SKM-1 (cell line): ENCODE data around the gene TRIM63.

Source experiments
- DNase-seq: peaks from one replicate; lab custom pipeline; 2025; ENCODE audit not compliant: unreplicated experiment; lab: John Stamatoyannopoulos, UW

The TRIM63 gene

GRCh38 chr1:26058052-26058595 is 9.3 kb downstream of the TRIM63 start:
- no peak for DNase-seq

- no peak for DNase-seq
Measured at GRCh38 chr1:26057189-26057588, 10.2 kb downstream of the TRIM63 start.

- DNase-seq = no peak
Measured at GRCh38 chr1:26055041-26055440, 12.4 kb downstream of the TRIM63 start.

- peak; percentile 23 for DNase-seq
Measured at GRCh38 chr1:26053718-26054560, 13.5 kb downstream of the TRIM63 start.

GRCh38 chr1:26050248-26050640 is 17.2 kb downstream of the TRIM63 start:
- DNase-seq = no peak

GRCh38 chr1:26049531-26050247 is 17.7 kb downstream of the TRIM63 start:
- no peak for DNase-seq

GRCh38 chr1:26047278-26047874 is 20.1 kb downstream of the TRIM63 start:
- no peak for DNase-seq

GRCh38 chr1:26046246-26047095 is 21.0 kb downstream of the TRIM63 start:
- no peak for DNase-seq

GRCh38 chr1:26045722-26046245 is 21.6 kb downstream of the TRIM63 start, which contains the start of gene SLC30A2:
SLC30A2 (minus strand) TSS chr1:26046118; CDS start chr1:26045896, 222 bp downstream.
- DNase-seq = no peak

- no peak for DNase-seq
Measured at GRCh38 chr1:26044971-26045721, 22.3 kb downstream of the TRIM63 start.

- no peak for DNase-seq
Measured at GRCh38 chr1:26044414-26044813, 23.0 kb downstream of the TRIM63 start.

GRCh38 chr1:26043765-26044164 is 23.7 kb downstream of the TRIM63 start:
- DNase-seq = no peak

GRCh38 chr1:26041978-26042377 is 25.5 kb downstream of the TRIM63 start:
- DNase-seq = no peak

GRCh38 chr1:26041401-26041800 is 26.0 kb downstream of the TRIM63 start:
- no peak for DNase-seq

- DNase-seq = no peak
Measured at GRCh38 chr1:26038904-26039303, 28.5 kb downstream of the TRIM63 start.

GRCh38 chr1:26038477-26038876 is 29.0 kb downstream of the TRIM63 start:
- no peak for DNase-seq

GRCh38 chr1:26037904-26038303 is 29.5 kb downstream of the TRIM63 start:
- no peak for DNase-seq

- no peak for DNase-seq
Measured at GRCh38 chr1:26036756-26037281, 30.6 kb downstream of the TRIM63 start.

GRCh38 chr1:26035959-26036755 is 31.3 kb downstream of the TRIM63 start:
- no peak for DNase-seq
